ENCODE measurements around the gene TYW3. TPM values are rescaled to one million over a fixed set of nuclear protein-coding genes. Genes with fewer than 3 reads are reported as not detected.

Gene TYW3
- total and polyA plus RNA-seq, 2 of the 13 experiments (the other 11 are each of a cell fraction or from before 2014, with no cell fraction given): 17.6 to 45.8 TPM

DNA sequence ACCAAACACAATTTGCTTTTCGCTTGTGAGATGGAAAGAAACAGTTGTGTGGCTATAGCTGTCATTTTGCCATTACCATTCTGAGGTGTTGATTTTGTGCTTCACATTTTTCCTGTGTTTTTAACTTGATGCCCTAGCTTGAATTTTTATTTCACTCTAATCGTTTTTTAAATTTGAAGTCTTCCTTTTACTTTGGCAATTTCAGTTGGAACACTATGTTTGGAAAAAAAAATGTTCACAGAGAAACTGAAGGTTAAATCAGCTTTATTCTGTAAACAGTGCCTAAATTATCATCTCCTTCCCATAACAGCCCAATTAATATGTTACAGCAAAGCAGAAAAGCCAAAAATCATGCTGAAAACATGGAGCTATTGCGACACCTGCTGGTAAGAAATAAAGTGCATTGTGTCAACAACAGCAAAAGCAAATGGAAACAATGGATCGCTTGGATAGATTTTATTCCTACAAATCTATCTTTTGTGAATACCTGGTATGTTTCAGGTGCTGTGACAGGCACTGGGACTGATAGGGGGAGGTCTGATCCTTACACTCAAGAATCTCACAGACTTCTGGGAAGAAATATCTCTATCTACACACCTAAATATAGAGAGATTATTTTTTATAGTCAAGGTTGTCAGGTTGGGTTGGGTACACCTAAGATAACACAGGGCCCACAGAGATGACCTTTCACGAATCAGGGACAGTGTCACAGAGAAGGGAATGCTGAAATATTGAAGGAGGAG is 43.2 kb upstream of the TYW3 start (continued):
- TF ChIP-seq, protein P1, sequence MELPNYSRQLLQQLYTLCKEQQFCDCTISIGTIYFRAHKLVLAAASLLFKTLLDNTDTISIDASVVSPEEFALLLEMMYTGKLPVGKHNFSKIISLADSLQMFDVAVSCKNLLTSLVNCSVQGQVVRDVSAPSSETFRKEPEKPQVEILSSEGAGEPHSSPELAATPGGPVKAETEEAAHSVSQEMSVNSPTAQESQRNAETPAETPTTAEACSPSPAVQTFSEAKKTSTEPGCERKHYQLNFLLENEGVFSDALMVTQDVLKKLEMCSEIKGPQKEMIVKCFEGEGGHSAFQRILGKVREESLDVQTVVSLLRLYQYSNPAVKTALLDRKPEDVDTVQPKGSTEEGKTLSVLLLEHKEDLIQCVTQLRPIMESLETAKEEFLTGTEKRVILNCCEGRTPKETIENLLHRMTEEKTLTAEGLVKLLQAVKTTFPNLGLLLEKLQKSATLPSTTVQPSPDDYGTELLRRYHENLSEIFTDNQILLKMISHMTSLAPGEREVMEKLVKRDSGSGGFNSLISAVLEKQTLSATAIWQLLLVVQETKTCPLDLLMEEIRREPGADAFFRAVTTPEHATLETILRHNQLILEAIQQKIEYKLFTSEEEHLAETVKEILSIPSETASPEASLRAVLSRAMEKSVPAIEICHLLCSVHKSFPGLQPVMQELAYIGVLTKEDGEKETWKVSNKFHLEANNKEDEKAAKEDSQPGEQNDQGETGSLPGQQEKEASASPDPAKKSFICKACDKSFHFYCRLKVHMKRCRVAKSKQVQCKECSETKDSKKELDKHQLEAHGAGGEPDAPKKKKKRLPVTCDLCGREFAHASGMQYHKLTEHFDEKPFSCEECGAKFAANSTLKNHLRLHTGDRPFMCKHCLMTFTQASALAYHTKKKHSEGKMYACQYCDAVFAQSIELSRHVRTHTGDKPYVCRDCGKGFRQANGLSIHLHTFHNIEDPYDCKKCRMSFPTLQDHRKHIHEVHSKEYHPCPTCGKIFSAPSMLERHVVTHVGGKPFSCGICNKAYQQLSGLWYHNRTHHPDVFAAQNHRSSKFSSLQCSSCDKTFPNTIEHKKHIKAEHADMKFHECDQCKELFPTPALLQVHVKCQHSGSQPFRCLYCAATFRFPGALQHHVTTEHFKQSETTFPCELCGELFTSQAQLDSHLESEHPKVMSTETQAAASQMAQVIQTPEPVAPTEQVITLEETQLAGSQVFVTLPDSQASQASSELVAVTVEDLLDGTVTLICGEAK (IDR thresholded peaks at IDR 0.05): no peak
- TF ChIP-seq, protein P1 (CRISPR knock-in tag; IDR thresholded peaks at IDR 0.05): no peak

DNA sequence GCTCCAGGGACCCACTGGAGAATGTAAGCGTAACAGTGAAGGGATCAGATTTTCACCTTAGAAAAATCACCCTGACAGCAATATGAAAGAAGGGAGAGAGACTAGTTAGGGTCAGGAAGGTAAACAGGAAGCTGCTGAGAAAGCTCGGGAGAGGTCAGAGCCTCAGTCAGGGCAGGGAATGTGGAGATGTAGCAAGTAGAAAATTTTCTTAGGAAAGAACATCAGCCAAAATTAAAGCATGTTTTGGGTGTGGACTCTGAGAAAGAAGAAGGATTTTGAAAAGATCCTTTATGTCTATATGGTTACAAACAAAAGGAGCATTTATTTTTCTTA is 42.6 kb upstream of the TYW3 start:
- H4K20me1 ChIP-seq (ENCODE audit: insufficient read depth, low read length): no peaks in the 10 kb centered on the region
- TF ChIP-seq NCOA5 (CRISPR knock-in tag; IDR thresholded peaks at IDR 0.05) (no peak), POLR2AphosphoS5 (IDR thresholded peaks at IDR 0.05; ENCODE audit: low read depth, low read length) (no peak), ATM (IDR thresholded peaks at IDR 0.05; ENCODE audit: borderline replicate concordance) (no peak), FOXM1 (CRISPR knock-in tag; IDR thresholded peaks at IDR 0.05) (no peak), TBX2 (CRISPR knock-in tag; IDR thresholded peaks at IDR 0.05; ENCODE audit: borderline replicate concordance) (no peak), FIP1L1 (IDR thresholded peaks at IDR 0.05; ENCODE audit: borderline replicate concordance, insufficient read depth, low read depth, low read length) (no peak), BRCA1 (CRISPR knock-in tag; IDR thresholded peaks at IDR 0.05) (no peak)
- TF ChIP-seq, protein P2, sequence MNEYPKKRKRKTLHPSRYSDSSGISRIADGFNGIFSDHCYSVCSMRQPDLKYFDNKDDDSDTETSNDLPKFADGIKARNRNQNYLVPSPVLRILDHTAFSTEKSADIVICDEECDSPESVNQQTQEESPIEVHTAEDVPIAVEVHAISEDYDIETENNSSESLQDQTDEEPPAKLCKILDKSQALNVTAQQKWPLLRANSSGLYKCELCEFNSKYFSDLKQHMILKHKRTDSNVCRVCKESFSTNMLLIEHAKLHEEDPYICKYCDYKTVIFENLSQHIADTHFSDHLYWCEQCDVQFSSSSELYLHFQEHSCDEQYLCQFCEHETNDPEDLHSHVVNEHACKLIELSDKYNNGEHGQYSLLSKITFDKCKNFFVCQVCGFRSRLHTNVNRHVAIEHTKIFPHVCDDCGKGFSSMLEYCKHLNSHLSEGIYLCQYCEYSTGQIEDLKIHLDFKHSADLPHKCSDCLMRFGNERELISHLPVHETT (CRISPR knock-in tag; conservative IDR thresholded peaks at IDR 0.05): no peak
- TF ChIP-seq, protein P3, sequence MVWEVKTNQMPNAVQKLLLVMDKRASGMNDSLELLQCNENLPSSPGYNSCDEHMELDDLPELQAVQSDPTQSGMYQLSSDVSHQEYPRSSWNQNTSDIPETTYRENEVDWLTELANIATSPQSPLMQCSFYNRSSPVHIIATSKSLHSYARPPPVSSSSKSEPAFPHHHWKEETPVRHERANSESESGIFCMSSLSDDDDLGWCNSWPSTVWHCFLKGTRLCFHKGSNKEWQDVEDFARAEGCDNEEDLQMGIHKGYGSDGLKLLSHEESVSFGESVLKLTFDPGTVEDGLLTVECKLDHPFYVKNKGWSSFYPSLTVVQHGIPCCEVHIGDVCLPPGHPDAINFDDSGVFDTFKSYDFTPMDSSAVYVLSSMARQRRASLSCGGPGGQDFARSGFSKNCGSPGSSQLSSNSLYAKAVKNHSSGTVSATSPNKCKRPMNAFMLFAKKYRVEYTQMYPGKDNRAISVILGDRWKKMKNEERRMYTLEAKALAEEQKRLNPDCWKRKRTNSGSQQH (CRISPR knock-in tag; IDR thresholded peaks at IDR 0.05; ENCODE audit: low read depth): no peak
- in situ Hi-C loops (cut with HindIII; ENCODE audit: extremely low pct_ligation_motif_present, low pct_unique_long_range_greater_than_20kb) (loop anchor here (25.0 kb wide), 1 partner anchor 853 kb away; no protein-coding TSS in a partner anchor), intact Hi-C loops (cut with micrococcal nuclease; ENCODE audit: unreplicated experiment) (loop anchor here (5.0 kb wide), 1 partner anchor 693 kb away; no protein-coding TSS in a partner anchor)
- no peaks in the 10 kb centered on the region for H3K79me2 ChIP-seq (ENCODE audit: insufficient read depth, low read length)
- CTCF ChIA-PET (ENCODE audit: low intra/inter-chr PET ratio, low total read pairs): interaction anchor here (1.6 kb wide), 1 partner anchor 43 kb away, joined by 5 read pairs; the partner anchor contains the start of genes CRYZ and TYW3
- H3K27me3 ChIP-seq (ENCODE audit: control insufficient read depth in 1 of 2, insufficient read depth in 2 of 2, low read length in 2 of 2): no peaks in the 10 kb centered on the region
- no peak overlapping the region for H2AFZ ChIP-seq (ENCODE audit: low read length)
- no peak for FAIRE-seq
- H3K4me2 ChIP-seq (ENCODE audit: low read depth, low read length): peak overlapping the region; percentile 52
- BruUV-seq (replicated peaks): no TSS peak
- H3K9me3 ChIP-seq (ENCODE audit: low read length): no peaks in the 10 kb centered on the region
- no peak for DNase-seq (ENCODE audit: low spot score)
- H3K4me3 ChIP-seq (replicated peaks in 1 of 3; ENCODE audit: insufficient read depth in 1 of 3, low read depth in 2 of 3, low read length in 3 of 3): no peak overlapping the region
- no peak overlapping the region for H3K27ac ChIP-seq (ENCODE audit: extremely low read length, insufficient read depth, low read length)
- WGBS (ENCODE audit: low lambda C conversion rate): 45% methylated on average over 2 of the region's 2 CpGs
- H3K36me3 ChIP-seq (replicated peaks in 1 of 2; ENCODE audit: control insufficient read depth in 1 of 2, insufficient read depth in 2 of 2, low read length in 2 of 2): no peaks in the 10 kb centered on the region
- H3K4me1 ChIP-seq (ENCODE audit: insufficient read depth, low read length): peaks cover 8% of the 10 kb centered on the region
- POLR2A ChIA-PET: interaction anchor here (1.6 kb wide), 1 partner anchor 44 kb away, joined by 4 read pairs; no protein-coding TSS in a partner anchor
- ATAC-seq: peak; percentile 80
- H3K9ac ChIP-seq (ENCODE audit: insufficient read depth, low read depth, low read length): no peak overlapping the region

Measured in HepG2 (cell line).